ENCODE results near the gene CPA1. TPM values are rescaled to one million over a fixed set of nuclear protein-coding genes. Genes with fewer than 3 reads are reported as not detected.

Gene CPA1
- total RNA-seq, 5 donors from 2014 or later (not counting 1 experiment from before 2014, with no cell fraction given) = 15.8 to 22.5 (median 16.0) TPM; not detected in 2

- no CpG with 5 or more reads among the region's 5 CpGs for WGBS (ENCODE audit: insufficient coverage)
- Mint-ChIP-seq H3K36me3 (no peaks in the 10 kb centered on the region), H3K27ac (peak overlapping the region; percentile 88 to 97), H3K9me3 (no peaks in the 10 kb centered on the region), H3K4me3 (peak overlapping the region; percentile 31 to 55 (median 49)), H3K4me1 (peaks cover 73 to 82% (median 80%) of the 10 kb centered on the region in 3 donors), H3K27me3 (no peaks in the 10 kb centered on the region)
- DNase-seq (peak in 8 of 35 experiments; percentile 6 to 45 (median 20)), ATAC-seq (replicated peaks in 1 of 4) (peak; percentile 43 to 76 (median 64))
- H3K27ac ChIP-seq (ENCODE audit: low read length) = peak overlapping the region; percentile 50
- ChIA-PET CTCF (interaction anchor here in 1 of 2 donors (0.6 kb wide), 1 partner anchor 205 kb away, joined by 3 read pairs; no protein-coding TSS in a partner anchor), POLR2A (interaction anchor here in 1 of 2 donors (0.6 to 0.9 kb wide), 2 partner anchors 15 to 1371 kb away, joined by 4 to 6 read pairs; no protein-coding TSS in a partner anchor)
- no peaks in the 10 kb centered on the region for H3K9me3 ChIP-seq
- no peaks in the 10 kb centered on the region for H3K27me3 ChIP-seq (replicated peaks in 1 of 2; ENCODE audit: control insufficient read depth in 2 of 2, extremely low read depth in 1 of 2, insufficient read depth in 2 of 2, low read length in 1 of 2)
- no peaks in the 10 kb centered on the region for H3K36me3 ChIP-seq (ENCODE audit: control insufficient read depth in 2 of 2, extremely low read depth in 1 of 2, insufficient read depth in 1 of 2, low read length in 1 of 2)
- H3K4me3 ChIP-seq (ENCODE audit: control insufficient read depth in 1 of 2, extremely low read depth in 1 of 2, low read length in 1 of 2) = no peak overlapping the region
- H3K4me1 ChIP-seq (ENCODE audit: control insufficient read depth in 1 of 2, extremely low read depth in 1 of 2, insufficient read depth in 2 of 2, low read length in 2 of 2) = peaks cover 31 to 83% of the 10 kb centered on the region in 2 experiments
Measured at GRCh38 chr7:130417213-130417612, 36.9 kb downstream of the CPA1 start.

GRCh38 chr7:130418306-130418705 is 38.0 kb downstream of the CPA1 start:
- CTCF ChIA-PET = no interaction called here
- no peaks in the 10 kb centered on the region for H3K9me3 Mint-ChIP-seq
- Histone ChIP-seq H3K4me3 (ENCODE audit: control insufficient read depth in 1 of 2, extremely low read depth in 1 of 2, low read length in 1 of 2) (no peak overlapping the region), H3K36me3 (ENCODE audit: control insufficient read depth in 2 of 2, extremely low read depth in 1 of 2, insufficient read depth in 1 of 2, low read length in 1 of 2) (no peaks in the 10 kb centered on the region), H3K9me3 (no peaks in the 10 kb centered on the region), H3K27ac (ENCODE audit: low read length) (peak overlapping the region; percentile 50), H3K4me1 (ENCODE audit: control insufficient read depth in 1 of 2, extremely low read depth in 1 of 2, insufficient read depth in 2 of 2, low read length in 2 of 2) (peaks cover 33 to 83% of the 10 kb centered on the region in 2 experiments), H3K27me3 (replicated peaks in 1 of 2; ENCODE audit: control insufficient read depth in 2 of 2, extremely low read depth in 1 of 2, insufficient read depth in 2 of 2, low read length in 1 of 2) (no peaks in the 10 kb centered on the region)
- DNase-seq = no peak
- H3K36me3 Mint-ChIP-seq = no peaks in the 10 kb centered on the region
- POLR2A ChIA-PET = no interaction called here
- ATAC-seq (replicated peaks in 1 of 4) = no peak
- peak overlapping the region; percentile 88 to 97 for H3K27ac Mint-ChIP-seq
- 96% methylated on average over 4 of the region's 7 CpGs for WGBS (ENCODE audit: insufficient coverage)
- no peaks in the 10 kb centered on the region for H3K27me3 Mint-ChIP-seq
- peaks cover 78 to 83% (median 81%) of the 10 kb centered on the region in 3 donors for H3K4me1 Mint-ChIP-seq
- peak overlapping the region in 1 of 3 donors; percentile 55 for H3K4me3 Mint-ChIP-seq

- 41% methylated on average over 5 of the region's 5 CpGs for WGBS (ENCODE audit: insufficient coverage)
- Histone ChIP-seq H3K4me1 (ENCODE audit: control insufficient read depth in 1 of 2, extremely low read depth in 1 of 2, insufficient read depth in 2 of 2, low read length in 2 of 2) (peaks cover 30 to 74% of the 10 kb centered on the region in 2 experiments), H3K9me3 (no peaks in the 10 kb centered on the region), H3K36me3 (ENCODE audit: control insufficient read depth in 2 of 2, extremely low read depth in 1 of 2, insufficient read depth in 1 of 2, low read length in 1 of 2) (no peaks in the 10 kb centered on the region), H3K27ac (ENCODE audit: low read length) (peak overlapping the region; percentile 9), H3K27me3 (replicated peaks in 1 of 2; ENCODE audit: control insufficient read depth in 2 of 2, extremely low read depth in 1 of 2, insufficient read depth in 2 of 2, low read length in 1 of 2) (no peaks in the 10 kb centered on the region), H3K4me3 (ENCODE audit: control insufficient read depth in 1 of 2, extremely low read depth in 1 of 2, low read length in 1 of 2) (no peak overlapping the region)
- ATAC-seq (replicated peaks in 1 of 4) (peak; percentile 62 to 74 (median 71)), DNase-seq (peak in 1 of 35 experiments; percentile 54)
- no peaks in the 10 kb centered on the region for H3K9me3 Mint-ChIP-seq
- no peaks in the 10 kb centered on the region for H3K27me3 Mint-ChIP-seq
- POLR2A ChIA-PET = interaction anchor here in 1 of 2 donors (0.7 kb wide), 1 partner anchor 238 kb away, joined by 3 read pairs; no protein-coding TSS in a partner anchor
- peaks cover 66 to 77% (median 76%) of the 10 kb centered on the region in 3 donors for H3K4me1 Mint-ChIP-seq
- H3K27ac Mint-ChIP-seq = peak overlapping the region; percentile 67 to 89
- H3K36me3 Mint-ChIP-seq = no peaks in the 10 kb centered on the region
- CTCF ChIA-PET = interaction anchor here in 1 of 2 donors (0.6 kb wide), 1 partner anchor 29 kb away, joined by 3 read pairs; no protein-coding TSS in a partner anchor
- peak overlapping the region in 2 of 3 donors; percentile 1 to 54 for H3K4me3 Mint-ChIP-seq
Measured at GRCh38 chr7:130419658-130420057, 39.4 kb downstream of the CPA1 start.

- Mint-ChIP-seq H3K4me3 (peak overlapping the region in 1 of 3 donors; percentile 64), H3K9me3 (no peaks in the 10 kb centered on the region), H3K27me3 (no peaks in the 10 kb centered on the region), H3K27ac (peak overlapping the region in 1 of 2 donors; percentile 88), H3K36me3 (no peaks in the 10 kb centered on the region), H3K4me1 (peaks cover 62 to 77% (median 76%) of the 10 kb centered on the region in 3 donors)
- H3K27me3 ChIP-seq (replicated peaks in 1 of 2; ENCODE audit: control insufficient read depth in 2 of 2, extremely low read depth in 1 of 2, insufficient read depth in 2 of 2, low read length in 1 of 2) = no peaks in the 10 kb centered on the region
- DNase-seq (no peak), ATAC-seq (replicated peaks in 1 of 4) (no peak)
- H3K9me3 ChIP-seq = no peaks in the 10 kb centered on the region
- peaks cover 28 to 73% of the 10 kb centered on the region in 2 experiments for H3K4me1 ChIP-seq (ENCODE audit: control insufficient read depth in 1 of 2, extremely low read depth in 1 of 2, insufficient read depth in 2 of 2, low read length in 2 of 2)
- H3K36me3 ChIP-seq (ENCODE audit: control insufficient read depth in 2 of 2, extremely low read depth in 1 of 2, insufficient read depth in 1 of 2, low read length in 1 of 2) = no peaks in the 10 kb centered on the region
- no CpG with 5 or more reads among the region's 4 CpGs for WGBS (ENCODE audit: insufficient coverage)
- H3K4me3 ChIP-seq (ENCODE audit: control insufficient read depth in 1 of 2, extremely low read depth in 1 of 2, low read length in 1 of 2) = no peak overlapping the region
- ChIA-PET POLR2A (interaction anchor here in 1 of 2 donors (0.6 kb wide), 1 partner anchor 19 kb away, joined by 8 read pairs; no protein-coding TSS in a partner anchor), CTCF (no interaction called here)
- no peak overlapping the region for H3K27ac ChIP-seq (ENCODE audit: low read length)
Measured at GRCh38 chr7:130420943-130421578, 40.8 kb downstream of the CPA1 start.

GRCh38 chr7:130421684-130422083 is 41.4 kb downstream of the CPA1 start:
- H3K27ac Mint-ChIP-seq = peak overlapping the region in 1 of 2 donors; percentile 88
- no peaks in the 10 kb centered on the region for H3K27me3 Mint-ChIP-seq
- Histone ChIP-seq H3K9me3 (no peaks in the 10 kb centered on the region), H3K4me1 (ENCODE audit: control insufficient read depth in 1 of 2, extremely low read depth in 1 of 2, insufficient read depth in 2 of 2, low read length in 2 of 2) (peaks cover 25 to 73% of the 10 kb centered on the region in 2 experiments), H3K4me3 (ENCODE audit: control insufficient read depth in 1 of 2, extremely low read depth in 1 of 2, low read length in 1 of 2) (no peak overlapping the region), H3K36me3 (ENCODE audit: control insufficient read depth in 2 of 2, extremely low read depth in 1 of 2, insufficient read depth in 1 of 2, low read length in 1 of 2) (no peaks in the 10 kb centered on the region), H3K27me3 (replicated peaks in 1 of 2; ENCODE audit: control insufficient read depth in 2 of 2, extremely low read depth in 1 of 2, insufficient read depth in 2 of 2, low read length in 1 of 2) (no peaks in the 10 kb centered on the region), H3K27ac (ENCODE audit: low read length) (no peak overlapping the region)
- WGBS (ENCODE audit: insufficient coverage) = 56% methylated on average over 2 of the region's 2 CpGs
- POLR2A ChIA-PET = interaction anchor here in 1 of 2 donors (0.5 kb wide), 1 partner anchor 303 kb away, joined by 3 read pairs; no protein-coding TSS in a partner anchor
- DNase-seq = no peak
- peak in 1 of 4 experiments; percentile 42 for ATAC-seq (replicated peaks in 1 of 4)
- no peaks in the 10 kb centered on the region for H3K9me3 Mint-ChIP-seq
- peak overlapping the region in 2 of 3 donors; percentile 41 to 64 for H3K4me3 Mint-ChIP-seq
- no peaks in the 10 kb centered on the region for H3K36me3 Mint-ChIP-seq
- CTCF ChIA-PET = no interaction called here
- H3K4me1 Mint-ChIP-seq = peaks cover 59 to 77% (median 75%) of the 10 kb centered on the region in 3 donors

GRCh38 chr7:130423501-130424037 is 43.3 kb downstream of the CPA1 start:
- CTCF ChIA-PET = no interaction called here

More at GRCh38 chr7:130423501-130424037, 43.3 kb downstream of the CPA1 start:
- no CpG with 5 or more reads among the region's 3 CpGs for WGBS (ENCODE audit: insufficient coverage)
- POLR2A ChIA-PET = interaction anchor here in 1 of 2 donors (0.7 kb wide), 1 partner anchor 10 kb away, joined by 4 read pairs; no protein-coding TSS in a partner anchor
- Mint-ChIP-seq H3K27me3 (no peaks in the 10 kb centered on the region), H3K36me3 (no peaks in the 10 kb centered on the region), H3K4me1 (peaks cover 47 to 67% (median 65%) of the 10 kb centered on the region in 3 donors), H3K4me3 (no peak overlapping the region), H3K27ac (peak overlapping the region in 1 of 2 donors; percentile 44), H3K9me3 (no peaks in the 10 kb centered on the region)
- Histone ChIP-seq H3K9me3 (no peaks in the 10 kb centered on the region), H3K4me1 (ENCODE audit: control insufficient read depth in 1 of 2, extremely low read depth in 1 of 2, insufficient read depth in 2 of 2, low read length in 2 of 2) (peaks cover 14 to 67% of the 10 kb centered on the region in 2 experiments), H3K4me3 (ENCODE audit: control insufficient read depth in 1 of 2, extremely low read depth in 1 of 2, low read length in 1 of 2) (no peak overlapping the region), H3K27me3 (replicated peaks in 1 of 2; ENCODE audit: control insufficient read depth in 2 of 2, extremely low read depth in 1 of 2, insufficient read depth in 2 of 2, low read length in 1 of 2) (no peaks in the 10 kb centered on the region), H3K36me3 (ENCODE audit: control insufficient read depth in 2 of 2, extremely low read depth in 1 of 2, insufficient read depth in 1 of 2, low read length in 1 of 2) (no peaks in the 10 kb centered on the region), H3K27ac (ENCODE audit: low read length) (no peak overlapping the region)
- ATAC-seq (replicated peaks in 1 of 4) = no peak
- no peak for DNase-seq

Data from T-cell (primary cell).